Suprapubic skin (tissue), 4 donors: ENCODE measurements around the gene PFKFB2. TPM values are rescaled to one million over a fixed set of nuclear protein-coding genes. Genes with fewer than 3 reads are reported as not detected.

Source experiments
- DNase-seq, 2 donors: peaks; one replicate each; pipeline ENCODE4 v3.0.0-alpha.2; 2019; ENCODE audit warnings: low spot score in 2 of 2
- H3K27ac ChIP-seq: fragments of 200-600 bp; sonication (generic); one replicate; pipeline ENCODE4 v1.5.1; 2019
- H3K27me3 ChIP-seq: fragments of 200-600 bp; sonication (generic); one replicate; pipeline ENCODE4 v1.5.1; 2019
- H3K36me3 ChIP-seq: fragments of 200-600 bp; sonication (generic); one replicate; pipeline ENCODE4 v1.5.1; 2019
- H3K4me1 ChIP-seq: fragments of 200-600 bp; sonication (generic); one replicate; pipeline ENCODE4 v1.5.1; 2019
- H3K4me3 ChIP-seq: fragments of 200-600 bp; sonication (generic); one replicate; pipeline ENCODE4 v1.5.1; 2019; ENCODE audit warnings: mild to moderate bottlenecking
- H3K9me3 ChIP-seq: fragments of 200-600 bp; sonication (generic); one replicate; pipeline ENCODE4 v1.5.1; 2019
- EP300 ChIP-seq: sonication (generic); formaldehyde crosslinking; IDR thresholded peaks from one replicate; pipeline ENCODE4 v1.6.1; 2017; ENCODE audit warnings: antibody characterized with exemption
- POLR2A ChIP-seq, 2 donors: fragments of 450-650 bp; IDR thresholded peaks; one replicate each; pipeline ENCODE4 v1.6.1; 2017; ENCODE audit warnings: antibody characterized with exemption in 2 of 2, mild to moderate bottlenecking in 2 of 2, moderate library complexity in 2 of 2
- POLR2AphosphoS5 ChIP-seq, 3 donors: sonication (generic); formaldehyde crosslinking; IDR thresholded peaks; one replicate each; pipeline ENCODE4 v1.6.1; 2017; ENCODE audit warnings: antibody characterized with exemption in 3 of 3
- WGBS: methylation state at CpG from one replicate; pipeline ENCODE4 v1.1.5; 2018; 5-methylcytosine and 5-hydroxymethylcytosine counted together
- total RNA-seq, 4 donors: library from RNA; depleted of rRNA; stranded (reverse); fragments of >200 nt; gene quantifications; one replicate each; pipeline ENCODE4 v1.1.0, GENCODE V29; 2016
- TF ChIP-seq, protein P1 (sequence below), 2 donors: fragments of 200-600 bp in 1 of 2; fragments of 450-650 bp in 1 of 2; sonication (generic) in 1 of 2; IDR thresholded peaks; one replicate each; pipeline ENCODE4 v1.5.1; 2016 to 2019; ENCODE audit warnings: antibody characterized with exemption in 2 of 2, mild to moderate bottlenecking in 1 of 2, moderate library complexity in 1 of 2

Gene PFKFB2
- total RNA-seq, 4 donors from 2014 or later: 11.8 to 33.1 (median 17.1) TPM

DNA sequence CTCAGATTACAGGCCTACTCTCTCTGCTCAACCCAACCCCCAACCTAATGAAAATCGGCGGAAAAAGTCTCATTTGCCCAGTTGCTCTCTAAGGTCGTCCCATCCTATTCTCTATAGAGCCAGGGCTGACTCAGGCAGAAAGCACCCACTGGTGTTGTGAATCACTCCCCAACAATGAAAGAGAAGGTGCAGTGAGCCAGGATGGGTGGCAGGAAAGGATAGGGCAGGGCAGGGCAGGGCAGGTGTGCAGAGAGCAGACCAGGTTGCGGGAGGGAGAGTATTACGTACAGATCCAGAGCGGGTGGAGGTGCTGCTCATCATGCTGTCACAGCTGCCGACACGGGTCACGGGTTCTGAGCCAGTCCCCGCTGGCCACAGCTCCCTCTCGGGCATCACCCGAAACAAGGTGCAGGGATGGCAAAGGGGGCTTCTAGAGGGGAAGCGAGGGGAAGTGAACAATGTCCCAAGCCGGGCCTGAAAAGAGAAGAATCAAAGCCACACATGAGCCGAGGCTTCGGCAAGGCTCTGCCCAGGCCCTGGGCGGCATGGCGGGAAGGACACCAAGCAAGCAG, 25.8 kb upstream of the PFKFB2 start:
- no peaks in the 10 kb centered on the region for H3K27me3 ChIP-seq
- WGBS: 65% methylated on average over 18 of the region's 18 CpGs
- H3K27ac ChIP-seq: peak overlapping the region; percentile 93
- no peaks in the 10 kb centered on the region for H3K9me3 ChIP-seq
- no peaks in the 10 kb centered on the region for H3K36me3 ChIP-seq
- DNase-seq: no peak
- H3K4me1 ChIP-seq: peaks cover 75% of the 10 kb centered on the region
- TF ChIP-seq, protein P1, sequence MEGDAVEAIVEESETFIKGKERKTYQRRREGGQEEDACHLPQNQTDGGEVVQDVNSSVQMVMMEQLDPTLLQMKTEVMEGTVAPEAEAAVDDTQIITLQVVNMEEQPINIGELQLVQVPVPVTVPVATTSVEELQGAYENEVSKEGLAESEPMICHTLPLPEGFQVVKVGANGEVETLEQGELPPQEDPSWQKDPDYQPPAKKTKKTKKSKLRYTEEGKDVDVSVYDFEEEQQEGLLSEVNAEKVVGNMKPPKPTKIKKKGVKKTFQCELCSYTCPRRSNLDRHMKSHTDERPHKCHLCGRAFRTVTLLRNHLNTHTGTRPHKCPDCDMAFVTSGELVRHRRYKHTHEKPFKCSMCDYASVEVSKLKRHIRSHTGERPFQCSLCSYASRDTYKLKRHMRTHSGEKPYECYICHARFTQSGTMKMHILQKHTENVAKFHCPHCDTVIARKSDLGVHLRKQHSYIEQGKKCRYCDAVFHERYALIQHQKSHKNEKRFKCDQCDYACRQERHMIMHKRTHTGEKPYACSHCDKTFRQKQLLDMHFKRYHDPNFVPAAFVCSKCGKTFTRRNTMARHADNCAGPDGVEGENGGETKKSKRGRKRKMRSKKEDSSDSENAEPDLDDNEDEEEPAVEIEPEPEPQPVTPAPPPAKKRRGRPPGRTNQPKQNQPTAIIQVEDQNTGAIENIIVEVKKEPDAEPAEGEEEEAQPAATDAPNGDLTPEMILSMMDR (IDR thresholded peaks at IDR 0.05): no peak
- no peak for TF ChIP-seq EP300
- no peak for TF ChIP-seq POLR2A (IDR thresholded peaks at IDR 0.05)
- TF ChIP-seq POLR2AphosphoS5 (IDR thresholded peaks at IDR 0.05): no peak
- H3K4me3 ChIP-seq: peak overlapping the region; percentile 27

DNA sequence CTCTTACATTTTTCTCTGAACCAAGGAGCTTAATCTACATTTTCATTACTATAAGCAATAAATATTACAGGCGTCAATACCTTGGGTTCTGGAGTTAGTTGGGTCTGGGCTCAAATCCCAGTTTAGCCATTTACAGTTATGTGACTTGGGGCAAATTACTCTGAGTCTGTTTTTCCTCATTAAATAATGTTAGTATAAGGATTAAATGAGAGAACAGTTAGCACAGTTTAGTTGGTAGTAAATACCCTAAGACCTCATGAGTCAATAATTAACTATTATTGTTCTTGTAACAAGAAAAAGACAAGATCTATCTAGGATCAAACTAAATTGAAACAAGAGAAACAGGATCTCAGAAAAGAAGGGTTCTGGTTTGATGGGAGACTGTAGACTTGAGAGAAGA, 25.2 kb upstream of the PFKFB2 start:
- DNase-seq: no peak
- peak overlapping the region; percentile 93 for H3K27ac ChIP-seq
- no peaks in the 10 kb centered on the region for H3K27me3 ChIP-seq
- H3K9me3 ChIP-seq: no peaks in the 10 kb centered on the region
- 48% methylated on average over 1 of the region's 1 CpG for WGBS
- H3K36me3 ChIP-seq: no peaks in the 10 kb centered on the region
- peak overlapping the region; percentile 27 for H3K4me3 ChIP-seq
- peaks cover 71% of the 10 kb centered on the region for H3K4me1 ChIP-seq
- TF ChIP-seq POLR2A (IDR thresholded peaks at IDR 0.05) (no peak), EP300 (no peak), POLR2AphosphoS5 (IDR thresholded peaks at IDR 0.05) (no peak)
- TF ChIP-seq, protein P1 (IDR thresholded peaks at IDR 0.05): no peak

DNA sequence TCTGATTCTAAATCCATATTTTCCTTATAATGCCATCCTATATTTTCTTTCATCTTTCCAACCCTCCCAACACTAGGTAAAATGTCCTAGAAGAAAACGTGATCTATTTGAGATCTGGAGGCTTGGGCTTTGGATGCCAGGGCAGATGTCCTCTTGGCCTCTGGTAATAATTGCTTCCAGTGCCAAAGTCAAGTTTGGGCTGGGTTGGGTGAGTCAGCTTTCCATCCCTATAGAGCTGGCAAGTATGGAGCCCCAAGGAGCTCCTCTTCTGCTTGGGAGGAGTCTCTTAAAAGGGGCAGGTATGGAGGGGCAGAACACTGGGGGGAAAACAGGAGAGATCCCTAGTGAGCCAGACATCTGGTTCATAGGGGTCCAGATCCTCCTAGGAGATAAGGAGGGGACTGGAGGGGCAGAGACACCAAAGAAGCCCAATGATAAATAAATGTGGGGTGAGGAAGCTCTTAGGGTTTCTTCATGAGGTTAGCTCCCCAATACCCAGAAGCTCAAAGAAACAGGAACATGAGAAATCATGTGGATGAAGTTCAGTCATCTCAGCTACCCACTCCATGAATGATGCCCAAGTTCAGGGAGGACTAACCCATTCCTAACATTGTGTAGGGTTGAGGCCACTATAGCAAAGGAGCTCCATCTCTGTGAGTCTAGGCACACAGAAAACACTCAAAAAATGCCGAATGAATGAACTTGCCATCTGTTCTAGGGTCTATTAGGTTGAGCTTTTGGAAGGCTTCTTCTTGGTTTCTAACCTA, 24.0 kb upstream of the PFKFB2 start:
- Histone ChIP-seq H3K4me1 (peaks cover 70% of the 10 kb centered on the region), H3K27ac (peak overlapping the region; percentile 93), H3K36me3 (no peaks in the 10 kb centered on the region), H3K27me3 (no peaks in the 10 kb centered on the region), H3K9me3 (no peaks in the 10 kb centered on the region), H3K4me3 (peak overlapping the region; percentile 50)
- DNase-seq: no peak
- 70% methylated on average over 2 of the region's 2 CpGs for WGBS
- TF ChIP-seq, protein P1 (IDR thresholded peaks at IDR 0.05): no peak
- TF ChIP-seq EP300 (no peak), POLR2AphosphoS5 (IDR thresholded peaks at IDR 0.05) (no peak), POLR2A (IDR thresholded peaks at IDR 0.05) (no peak)

DNA sequence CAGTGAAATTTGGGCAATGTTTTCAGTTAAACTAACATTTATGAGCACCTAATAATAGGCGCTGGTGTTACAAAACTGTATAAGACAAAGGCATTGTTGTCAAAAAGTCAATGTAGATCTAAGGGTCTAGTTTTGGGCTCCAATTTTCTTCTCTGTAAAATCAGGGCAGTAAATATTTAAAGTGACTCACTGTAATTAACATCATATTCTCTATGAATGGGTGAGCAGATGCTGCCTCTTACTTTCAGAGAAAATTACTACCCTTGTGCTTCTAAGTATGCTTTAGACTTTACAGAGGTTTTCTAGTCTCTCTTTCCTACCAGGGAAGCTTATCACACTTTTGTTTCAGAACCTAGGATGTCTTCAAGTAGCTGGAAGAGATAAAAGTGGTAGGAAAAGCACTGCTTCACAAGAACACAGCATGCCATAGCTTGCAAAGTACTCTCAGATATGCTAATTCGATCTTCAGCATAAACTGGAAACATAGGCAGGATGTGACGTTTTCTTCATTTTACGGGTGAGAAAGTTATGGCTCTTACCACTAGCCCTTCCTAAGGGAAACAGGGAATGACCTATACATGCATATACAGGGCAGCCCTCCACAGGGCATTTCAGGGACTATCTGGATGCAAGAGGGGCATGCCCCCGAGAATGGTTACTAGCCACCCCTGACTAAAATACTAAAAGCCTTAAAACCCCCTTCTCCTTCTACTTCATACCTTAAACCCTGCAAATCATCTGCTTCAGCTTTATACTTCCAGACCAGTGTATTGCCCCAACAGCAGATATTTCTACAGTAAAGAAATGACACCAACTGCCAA, 23.2 kb upstream of the PFKFB2 start:
- no peaks in the 10 kb centered on the region for H3K36me3 ChIP-seq
- 49% methylated on average over 5 of the region's 5 CpGs for WGBS
- H3K27ac ChIP-seq: peak overlapping the region; percentile 93
- peaks cover 66% of the 10 kb centered on the region for H3K4me1 ChIP-seq
- no peaks in the 10 kb centered on the region for H3K27me3 ChIP-seq
- peak overlapping the region; percentile 50 for H3K4me3 ChIP-seq
- H3K9me3 ChIP-seq: no peaks in the 10 kb centered on the region
- DNase-seq: no peak
- no peak for TF ChIP-seq POLR2A (IDR thresholded peaks at IDR 0.05)
- TF ChIP-seq POLR2AphosphoS5 (IDR thresholded peaks at IDR 0.05): no peak

DNA sequence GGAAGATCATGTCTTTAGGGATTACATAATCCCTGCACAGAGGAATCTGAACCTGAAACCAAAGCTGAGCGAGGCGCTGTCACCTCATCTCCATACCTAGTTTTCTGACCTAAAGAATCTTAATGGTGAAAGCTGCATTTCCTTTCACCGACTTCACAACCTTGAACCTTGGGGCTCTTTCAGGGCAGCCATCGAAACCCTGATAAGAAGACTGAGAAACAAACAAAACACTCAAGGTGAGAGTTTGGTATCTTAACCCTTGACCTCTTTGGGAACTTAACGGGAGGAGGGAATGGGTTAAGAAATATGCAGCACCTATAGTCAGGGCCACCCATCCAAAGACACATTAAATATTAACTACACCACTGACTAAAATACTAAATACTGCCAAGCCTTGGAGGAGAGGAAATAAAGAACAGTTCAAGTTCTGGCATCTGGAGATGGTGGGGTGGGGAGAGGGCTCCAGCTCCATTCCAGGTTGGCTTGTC, 22.5 kb upstream of the PFKFB2 start:
- Histone ChIP-seq H3K27me3 (no peaks in the 10 kb centered on the region), H3K4me3 (peak overlapping the region; percentile 50), H3K4me1 (peaks cover 59% of the 10 kb centered on the region), H3K9me3 (no peaks in the 10 kb centered on the region), H3K27ac (peak overlapping the region; percentile 93), H3K36me3 (no peaks in the 10 kb centered on the region)
- no peak for DNase-seq
- TF ChIP-seq EP300 (no peak), POLR2AphosphoS5 (IDR thresholded peaks at IDR 0.05) (no peak), POLR2A (IDR thresholded peaks at IDR 0.05) (no peak)
- TF ChIP-seq, protein P1 (IDR thresholded peaks at IDR 0.05): no peak
- WGBS: 58% methylated on average over 5 of the region's 5 CpGs
